Ishikawa (cell line): ENCODE measurements around the gene GARNL3.

Source experiments
- REST ChIP-seq: IDR thresholded peaks from 2 replicates; pipeline ENCODE4 v1.6.1; 2012; ENCODE audit warnings: low read depth, mild to moderate bottlenecking
- TF ChIP-seq, protein P1 (sequence below): IDR thresholded peaks from 2 replicates; pipeline ENCODE4 v1.6.1; 2012

GRCh38 chr9:127392976-127393375 lies 128.4 kb downstream of the GARNL3 start:
- TF ChIP-seq, protein P1, sequence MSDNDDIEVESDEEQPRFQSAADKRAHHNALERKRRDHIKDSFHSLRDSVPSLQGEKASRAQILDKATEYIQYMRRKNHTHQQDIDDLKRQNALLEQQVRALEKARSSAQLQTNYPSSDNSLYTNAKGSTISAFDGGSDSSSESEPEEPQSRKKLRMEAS, result no peak
- TF ChIP-seq REST, result no peak
